HCT116 (cell line): Measurements from ENCODE around the gene UBE2V1. TPM values are rescaled to one million over a fixed set of nuclear protein-coding genes. Genes with fewer than 3 reads are reported as not detected.

Experiments
- ATAC-seq: fragments of 200-7000 bp; cut with Tn5 transposase; 2 replicates; pipeline ENCODE4 v1.9.1; 2020; ENCODE audit warnings: mild to moderate bottlenecking, moderate library complexity
- BruUV-seq: library from RNA; stranded (reverse); fragments of 400-500 nt; replicated peaks from 2 replicates; lab custom pipeline; 2021; lab: Mats Ljungman, UMichigan
- CTCF ChIA-PET: fragments of 300-600 bp; sonication (Branson Sonifier 250); formaldehyde crosslinking; loops from one replicate; lab custom pipeline; 2021; ENCODE audit warnings: antibody characterized with exemption; lab: Charles Lee
- POLR2A ChIA-PET: fragments of 300-600, 350-600 bp; sonication (Branson Sonifier 250); formaldehyde crosslinking; loops from one replicate; lab custom pipeline; 2021; ENCODE audit warnings: antibody characterized with exemption; lab: Charles Lee
- RAD21 ChIA-PET, 2 experiments: fragments of 300-600 bp; sonication (Branson Sonifier 250); formaldehyde crosslinking; loops; one replicate each; lab custom pipeline; 2023; ENCODE audit warnings: low total read pairs in 2 of 2; ENCODE audit not compliant: uncharacterized antibody in 2 of 2, unreplicated experiment in 2 of 2, low non-redundant PET in 1 of 2; lab: Charles Lee
- DNase-seq: peaks from one replicate; pipeline ENCODE4 v3.0.0-alpha.2; 2010; ENCODE audit warnings: low read depth, low spot score
- H2AFZ ChIP-seq: fragments of 200-600 bp; shearing (Covaris generic), sonication (generic); 2 replicates; pipeline ENCODE4 v1.6.1; 2017; ENCODE audit warnings: low read depth, mixed run types, mixed read lengths, antibody characterized with exemption, low read length; ENCODE audit not compliant: poor library complexity, severe bottlenecking
- H3K27ac ChIP-seq: 2 replicates; pipeline ENCODE4 v1.5.1; 2012; ENCODE audit warnings: low read depth, low read length
- H3K27me3 ChIP-seq: fragments of 200-600 bp; sonication (generic); 2 replicates; pipeline ENCODE4 v1.6.1; 2016; ENCODE audit warnings: mixed run types, low read length, mixed read lengths; ENCODE audit not compliant: insufficient read depth
- H3K36me3 ChIP-seq, 2 experiments: fragments of 200-500 bp in 1 of 2; fragments of 200-600 bp in 1 of 2; sonication (Bioruptor generic) in 1 of 2; sonication (generic) in 1 of 2; 2 replicates each; pipeline versions ENCODE4 v1.5.1 to v1.6.1; 2014 to 2016; ENCODE audit warnings: low read length in 2 of 2, inconsistent platforms in 1 of 2, mixed read lengths in 1 of 2, mixed run types in 1 of 2; ENCODE audit not compliant: insufficient read depth in 2 of 2, control insufficient read depth in 1 of 2
- H3K4me1 ChIP-seq, 2 experiments: fragments of 200-600 bp in 1 of 2; sonication (generic) in 1 of 2; 2 replicates each; pipeline versions ENCODE4 v1.5.1 to v1.6.1; 2012 to 2017; ENCODE audit warnings: low read length in 2 of 2, inconsistent platforms in 1 of 2, mild to moderate bottlenecking in 1 of 2, mixed read lengths in 1 of 2, mixed run types in 1 of 2, moderate library complexity in 1 of 2; ENCODE audit not compliant: insufficient read depth in 2 of 2, control insufficient read depth in 1 of 2
- H3K4me2 ChIP-seq: fragments of 200-600 bp; sonication (generic); 2 replicates; pipeline ENCODE4 v1.6.1; 2017; ENCODE audit warnings: mixed run types, low read length, mixed read lengths
- H3K4me3 ChIP-seq, 2 experiments: fragments of 200-600 bp in 1 of 2; sonication (generic) in 1 of 2; replicated peaks in 1 of 2; 2 replicates each; pipeline ENCODE4 v1.5.1; 2011 to 2016; ENCODE audit warnings: low read length in 2 of 2, control low read depth in 1 of 2, low read depth in 1 of 2, mild to moderate bottlenecking in 1 of 2, mixed read lengths in 1 of 2, mixed run types in 1 of 2
- H3K79me2 ChIP-seq: fragments of 200-600 bp; sonication (generic); 2 replicates; pipeline ENCODE4 v1.6.1; 2017; ENCODE audit warnings: mild to moderate bottlenecking, mixed run types, low read length, moderate library complexity, mixed read lengths; ENCODE audit not compliant: insufficient read depth
- H3K9ac ChIP-seq: fragments of 200-600 bp; sonication (generic); 2 replicates; pipeline ENCODE4 v1.6.1; 2016; ENCODE audit warnings: low read length, mixed read lengths
- H3K9me2 ChIP-seq: fragments of 200-600 bp; sonication (generic), shearing (Covaris generic); 2 replicates; pipeline ENCODE4 v1.6.1; 2017; ENCODE audit warnings: mixed run types, mild to moderate bottlenecking, moderate library complexity; ENCODE audit not compliant: insufficient read depth
- H3K9me3 ChIP-seq, 2 experiments: fragments of 200-500 bp in 1 of 2; fragments of 200-600 bp in 1 of 2; sonication (Bioruptor generic) in 1 of 2; sonication (generic) in 1 of 2; 2 replicates each; pipeline ENCODE4 v1.6.1; 2014 to 2017; ENCODE audit warnings: low read length in 2 of 2, mixed read lengths in 2 of 2, inconsistent platforms in 1 of 2, low read depth in 1 of 2, mild to moderate bottlenecking in 1 of 2, mixed run types in 1 of 2, moderate library complexity in 1 of 2; ENCODE audit not compliant: control insufficient read depth in 1 of 2, insufficient read depth in 1 of 2
- H4K20me1 ChIP-seq: fragments of 200-600 bp; sonication (generic), shearing (Covaris generic); 2 replicates; pipeline ENCODE4 v1.6.1; 2017; ENCODE audit warnings: mixed run types, mild to moderate bottlenecking, moderate library complexity; ENCODE audit not compliant: insufficient read depth
- CBX3 ChIP-seq: IDR thresholded peaks from 2 replicates; pipeline ENCODE4 v1.6.1; 2012; ENCODE audit warnings: low read depth
- CTCF ChIP-seq, 3 experiments: fragments of 200-600 bp in 1 of 3; sonication (generic) in 1 of 3; IDR thresholded peaks in 2 of 3; conservative IDR thresholded peaks in 1 of 3; 2 replicates each; pipeline ENCODE4 v1.5.1; 2012 to 2017; ENCODE audit warnings: low read depth in 2 of 3, low read length in 2 of 3, antibody characterized with exemption in 1 of 3, borderline replicate concordance in 1 of 3, control low read depth in 1 of 3, mild to moderate bottlenecking in 1 of 3, mixed read lengths in 1 of 3, mixed run types in 1 of 3, moderate library complexity in 1 of 3; ENCODE audit not compliant: insufficient read depth in 1 of 3
- EGR1 ChIP-seq: IDR thresholded peaks from 2 replicates; pipeline ENCODE4 v1.6.1; 2012; ENCODE audit warnings: low read depth
- EZH2phosphoT487 ChIP-seq: fragments of 200-600 bp; IDR thresholded peaks from 2 replicates; pipeline ENCODE4 v1.6.1; 2018; ENCODE audit warnings: antibody characterized with exemption, borderline replicate concordance
- POLR2A ChIP-seq: IDR thresholded peaks from 2 replicates; pipeline ENCODE4 v1.7.0; 2011; ENCODE audit warnings: borderline replicate concordance; ENCODE audit not compliant: insufficient read depth, insufficient read length; ENCODE audit errors: extremely low read depth
- POLR2AphosphoS5 ChIP-seq: IDR thresholded peaks from 2 replicates; pipeline ENCODE4 v1.6.1; 2011; ENCODE audit warnings: mild to moderate bottlenecking, low read depth, low read length, moderate library complexity
- RAD21 ChIP-seq: IDR thresholded peaks from 2 replicates; pipeline ENCODE4 v1.6.1; 2012; ENCODE audit warnings: low read depth, mild to moderate bottlenecking
- SP1 ChIP-seq: IDR thresholded peaks from 2 replicates; pipeline ENCODE4 v1.6.1; 2012; ENCODE audit warnings: low read depth
- YY1 ChIP-seq: IDR thresholded peaks from 2 replicates; pipeline ENCODE4 v1.6.1; 2011; ENCODE audit warnings: low read length, low read depth, moderate library complexity, mild to moderate bottlenecking; ENCODE audit not compliant: insufficient replicate concordance; ENCODE audit errors: extremely low read depth
- ZBTB33 ChIP-seq: IDR thresholded peaks from 2 replicates; pipeline ENCODE4 v1.6.1; 2011; ENCODE audit warnings: mild to moderate bottlenecking, low read length, moderate library complexity; ENCODE audit not compliant: insufficient replicate concordance; ENCODE audit errors: extremely low read depth
- ZFX ChIP-seq: fragments of 450-650 bp; IDR thresholded peaks from 2 replicates; pipeline ENCODE4 v1.6.1; 2017
- intact Hi-C: fragments of 100-400 bp; cut with micrococcal nuclease; formaldehyde crosslinking; loops from 2 replicates; pipeline ENCODE4 v1.10.0; 2022
- total RNA-seq: library from RNA; stranded (reverse); gene quantifications from one replicate; pipeline ENCODE4 v1.2.1, GENCODE V29; 2021; ENCODE audit not compliant: unreplicated experiment
- TF ChIP-seq, protein P1 (sequence below): IDR thresholded peaks from 2 replicates; pipeline ENCODE4 v1.6.1; 2012; ENCODE audit warnings: low read depth

The UBE2V1 gene
- total RNA-seq, 1 experiment from 2014 or later = 114 TPM

- H3K4me1 ChIP-seq = peaks cover 3 to 13% of the 10 kb centered on the region in 2 experiments; a peak in 1 of 4 replicates
- ChIA-PET POLR2A (interaction anchor here (0.5 to 2.4 kb wide), 5 partner anchors 31 to 56 kb away, joined by 3 to 5 read pairs (median 3); no protein-coding TSS in a partner anchor), CTCF (interaction anchor here (0.6 to 4.9 kb wide), 14 partner anchors 12 to 343 kb away, joined by 3 to 78 read pairs (median 6); partner anchors contain the start of gene PEDS1), RAD21 (interaction anchor here (0.5 to 3.0 kb wide), 10 partner anchors 37 to 65 kb away, joined by 4 to 19 read pairs (median 8); no protein-coding TSS in a partner anchor)
- no peaks in the 10 kb centered on the region for H4K20me1 ChIP-seq
- H2AFZ ChIP-seq = no peak overlapping the region
- H3K27ac ChIP-seq = no peak overlapping the region
- no peak overlapping the region for H3K9ac ChIP-seq
- H3K27me3 ChIP-seq = no peaks in the 10 kb centered on the region
- peaks cover 8 to 18% of the 10 kb centered on the region in 2 experiments; a peak in 3 of 4 replicates for H3K36me3 ChIP-seq
- H3K4me2 ChIP-seq = no peak overlapping the region
- intact Hi-C loops = loop anchor here (1.0 to 5.0 kb wide), 3 partner anchors 48 to 341 kb away; no protein-coding TSS in a partner anchor
- no peaks in the 10 kb centered on the region for H3K9me3 ChIP-seq
- H3K9me2 ChIP-seq = no peaks in the 10 kb centered on the region
- 0 out of 2 replicates have a peak, but pooled peaks cover 2% of the 10 kb centered on the region for H3K79me2 ChIP-seq
- no peak overlapping the region for H3K4me3 ChIP-seq
- BruUV-seq = no TSS peak
- DNase-seq (peak; percentile 56), ATAC-seq (peak; percentile 72)
- peak; percentile 45; the same call in 1 of the 2 replicates for TF ChIP-seq CBX3
- no peak for TF ChIP-seq EGR1
- peak; percentile 51 for TF ChIP-seq POLR2AphosphoS5
- no peak for TF ChIP-seq EZH2phosphoT487
- no peak for TF ChIP-seq ZFX
- TF ChIP-seq ZBTB33 = no peak
- TF ChIP-seq SP1 = no peak
- no peak for TF ChIP-seq YY1
- TF ChIP-seq, protein P1, sequence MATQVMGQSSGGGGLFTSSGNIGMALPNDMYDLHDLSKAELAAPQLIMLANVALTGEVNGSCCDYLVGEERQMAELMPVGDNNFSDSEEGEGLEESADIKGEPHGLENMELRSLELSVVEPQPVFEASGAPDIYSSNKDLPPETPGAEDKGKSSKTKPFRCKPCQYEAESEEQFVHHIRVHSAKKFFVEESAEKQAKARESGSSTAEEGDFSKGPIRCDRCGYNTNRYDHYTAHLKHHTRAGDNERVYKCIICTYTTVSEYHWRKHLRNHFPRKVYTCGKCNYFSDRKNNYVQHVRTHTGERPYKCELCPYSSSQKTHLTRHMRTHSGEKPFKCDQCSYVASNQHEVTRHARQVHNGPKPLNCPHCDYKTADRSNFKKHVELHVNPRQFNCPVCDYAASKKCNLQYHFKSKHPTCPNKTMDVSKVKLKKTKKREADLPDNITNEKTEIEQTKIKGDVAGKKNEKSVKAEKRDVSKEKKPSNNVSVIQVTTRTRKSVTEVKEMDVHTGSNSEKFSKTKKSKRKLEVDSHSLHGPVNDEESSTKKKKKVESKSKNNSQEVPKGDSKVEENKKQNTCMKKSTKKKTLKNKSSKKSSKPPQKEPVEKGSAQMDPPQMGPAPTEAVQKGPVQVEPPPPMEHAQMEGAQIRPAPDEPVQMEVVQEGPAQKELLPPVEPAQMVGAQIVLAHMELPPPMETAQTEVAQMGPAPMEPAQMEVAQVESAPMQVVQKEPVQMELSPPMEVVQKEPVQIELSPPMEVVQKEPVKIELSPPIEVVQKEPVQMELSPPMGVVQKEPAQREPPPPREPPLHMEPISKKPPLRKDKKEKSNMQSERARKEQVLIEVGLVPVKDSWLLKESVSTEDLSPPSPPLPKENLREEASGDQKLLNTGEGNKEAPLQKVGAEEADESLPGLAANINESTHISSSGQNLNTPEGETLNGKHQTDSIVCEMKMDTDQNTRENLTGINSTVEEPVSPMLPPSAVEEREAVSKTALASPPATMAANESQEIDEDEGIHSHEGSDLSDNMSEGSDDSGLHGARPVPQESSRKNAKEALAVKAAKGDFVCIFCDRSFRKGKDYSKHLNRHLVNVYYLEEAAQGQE = no peak
- peak; percentile 97 for TF ChIP-seq RAD21
- TF ChIP-seq CTCF (IDR thresholded peaks at IDR 0.05 in 2 of 3, conservative IDR thresholded peaks at IDR 0.05 in 1 of 3; ENCODE audit: borderline replicate concordance in 1 of 3, insufficient read depth in 1 of 3, low read depth in 2 of 3, low read length in 2 of 3) = peak; percentile 90 to 96 (median 95)
- no peak for TF ChIP-seq POLR2A
- TF ChIP-seq, all 23 proteins: peak for 4
Measured at GRCh38 chr20:50120935-50121693, 8.2 kb upstream of the UBE2V1 start.
